ENCODE results near the gene KDM2A.

- TF ChIP-seq CTCF (IDR thresholded peaks at IDR 0.05; ENCODE audit: insufficient read depth, low read depth, low read length) (no peak), EZH2 (IDR thresholded peaks at IDR 0.05; ENCODE audit: insufficient read depth, low read length) (no peak)
These were observed 171.7 kb downstream of the KDM2A start for GRCh38 chr11:67290801-67291200.

Data from astrocyte (in vitro differentiated cells and primary cell).